Mesenteric fat pad (tissue), 1 donor: ENCODE measurements around the gene ADAMTS13. TPM values are rescaled to one million over a fixed set of nuclear protein-coding genes. Genes with fewer than 3 reads are reported as not detected.
"Not testable (repeated sequence)": the region's sequence is repeated elsewhere in the genome, so short reads cannot be mapped to it uniquely, and the experiment has no call there.

Source experiments
- DNase-seq: peaks from one replicate; pipeline ENCODE4 v3.0.0-alpha.2; 2020; ENCODE audit warnings: low spot score
- total RNA-seq: library from RNA; stranded (reverse); fragmentation: NEBNext Ultra II Directional; extraction: Animal tissue kit (Norgen Biotek cat#: 25700); gene quantifications from one replicate; pipeline ENCODE4 v1.2.1, GENCODE V29; 2021
- donor health status: DM: yes; HTN: yes; CAD: no.

Gene ADAMTS13
- total RNA-seq, 1 donor from 2014 or later: 0.64 TPM

- DNase-seq: no peak
Observed at GRCh38 chr9:133424187-133424586, 2.0 kb downstream of the ADAMTS13 start.

- DNase-seq: no peak
Observed at GRCh38 chr9:133425049-133425632, 3.0 kb downstream of the ADAMTS13 start.

DNA sequence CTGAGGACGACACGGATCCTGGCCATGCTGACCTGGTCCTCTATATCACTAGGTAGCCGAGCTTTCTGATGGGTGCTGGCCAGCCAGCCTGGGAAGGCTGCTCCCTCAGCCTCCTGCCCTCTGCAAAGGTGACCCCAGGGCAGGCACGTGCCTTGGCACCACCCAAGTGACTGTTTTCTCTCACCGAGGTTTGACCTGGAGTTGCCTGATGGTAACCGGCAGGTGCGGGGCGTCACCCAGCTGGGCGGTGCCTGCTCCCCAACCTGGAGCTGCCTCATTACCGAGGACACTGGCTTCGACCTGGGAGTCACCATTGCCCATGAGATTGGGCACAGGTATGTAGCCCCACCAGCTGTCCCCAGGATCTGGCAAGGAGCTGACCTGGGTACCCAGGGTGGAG is 3.8 kb downstream of the ADAMTS13 start:
- DNase-seq: no peak

- DNase-seq: no peak
Observed at GRCh38 chr9:133427658-133428348, 5.6 kb downstream of the ADAMTS13 start.

DNA sequence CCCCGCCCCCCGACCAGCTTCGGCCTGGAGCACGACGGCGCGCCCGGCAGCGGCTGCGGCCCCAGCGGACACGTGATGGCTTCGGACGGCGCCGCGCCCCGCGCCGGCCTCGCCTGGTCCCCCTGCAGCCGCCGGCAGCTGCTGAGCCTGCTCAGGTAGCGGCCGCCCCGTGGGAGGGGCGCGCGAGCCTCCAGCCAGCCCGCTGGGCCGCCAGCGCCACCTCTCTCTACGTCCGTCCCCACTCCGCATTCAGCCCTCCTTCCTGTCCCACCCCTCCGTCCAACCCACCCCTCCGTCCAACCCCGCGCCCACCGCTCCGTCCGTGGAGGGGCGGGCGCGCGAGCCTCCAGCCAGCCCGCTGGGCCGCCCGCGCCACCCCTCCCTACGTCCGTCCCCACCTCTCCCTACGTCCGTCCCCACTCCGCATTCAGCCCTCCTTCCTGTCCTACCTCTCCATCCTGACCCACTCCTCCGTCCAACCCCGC is 6.5 kb downstream of the ADAMTS13 start:
- no peak for DNase-seq

GRCh38 chr9:133429214-133429613 is 7.0 kb downstream of the ADAMTS13 start:
- DNase-seq: no peak

- DNase-seq: no peak
Observed at GRCh38 chr9:133429641-133430161, 7.5 kb downstream of the ADAMTS13 start.

DNA sequence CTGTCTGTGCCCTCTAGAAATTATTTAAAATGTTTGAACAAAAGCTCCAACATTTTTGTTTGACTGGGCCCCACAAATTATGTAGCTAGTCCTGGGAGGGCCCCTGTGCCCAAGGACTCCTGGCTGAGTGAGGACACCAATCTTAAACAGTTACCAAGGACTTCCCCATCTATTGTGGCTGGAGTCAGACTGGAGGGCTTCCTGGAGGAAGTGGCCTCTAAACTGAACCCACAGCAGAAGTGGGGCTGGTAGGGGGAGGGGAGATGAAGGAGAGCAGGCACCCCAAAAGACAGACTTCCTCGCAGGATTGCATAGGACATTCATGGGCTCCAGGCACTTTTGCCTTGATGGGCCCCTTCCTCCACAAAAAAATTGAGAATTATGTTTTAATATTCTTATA is 8.1 kb downstream of the ADAMTS13 start:
- DNase-seq: no peak

DNA sequence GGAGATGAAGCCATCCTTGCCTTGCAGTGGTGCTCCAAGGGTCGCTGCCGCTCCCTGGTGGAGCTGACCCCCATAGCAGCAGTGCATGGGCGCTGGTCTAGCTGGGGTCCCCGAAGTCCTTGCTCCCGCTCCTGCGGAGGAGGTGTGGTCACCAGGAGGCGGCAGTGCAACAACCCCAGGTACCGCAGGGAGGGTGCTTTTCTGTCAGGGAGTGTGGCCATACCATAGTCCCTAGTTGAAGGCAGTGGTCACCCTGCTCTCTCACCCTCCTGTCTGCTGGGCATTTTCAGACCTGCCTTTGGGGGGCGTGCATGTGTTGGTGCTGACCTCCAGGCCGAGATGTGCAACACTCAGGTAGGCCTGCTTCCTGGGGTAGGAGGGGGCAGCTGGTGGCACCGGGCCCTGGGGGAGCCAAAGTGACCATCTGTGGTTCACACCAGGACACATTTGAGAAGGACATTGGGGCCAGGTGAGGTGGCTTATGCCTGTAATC is 11.2 kb downstream of the ADAMTS13 start:
- DNase-seq: no peak

DNA sequence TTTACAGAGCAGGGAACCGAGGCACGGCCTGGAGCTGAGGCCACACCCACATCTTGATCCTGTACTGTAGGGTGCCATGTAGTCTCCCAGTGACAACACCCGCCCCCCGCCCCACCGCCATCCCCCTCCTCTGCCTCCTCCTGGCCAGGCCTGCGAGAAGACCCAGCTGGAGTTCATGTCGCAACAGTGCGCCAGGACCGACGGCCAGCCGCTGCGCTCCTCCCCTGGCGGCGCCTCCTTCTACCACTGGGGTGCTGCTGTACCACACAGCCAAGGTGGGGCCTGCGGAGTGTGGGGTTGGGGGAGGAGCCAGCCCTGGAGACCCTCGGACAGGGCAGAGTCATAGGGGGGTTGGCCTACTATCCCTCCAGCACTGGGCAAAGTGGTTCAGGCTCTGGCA is 14.5 kb downstream of the ADAMTS13 start:
- DNase-seq: no peak

GRCh38 chr9:133437753-133438531 is 15.8 kb downstream of the ADAMTS13 start:
- no peak for DNase-seq

DNA sequence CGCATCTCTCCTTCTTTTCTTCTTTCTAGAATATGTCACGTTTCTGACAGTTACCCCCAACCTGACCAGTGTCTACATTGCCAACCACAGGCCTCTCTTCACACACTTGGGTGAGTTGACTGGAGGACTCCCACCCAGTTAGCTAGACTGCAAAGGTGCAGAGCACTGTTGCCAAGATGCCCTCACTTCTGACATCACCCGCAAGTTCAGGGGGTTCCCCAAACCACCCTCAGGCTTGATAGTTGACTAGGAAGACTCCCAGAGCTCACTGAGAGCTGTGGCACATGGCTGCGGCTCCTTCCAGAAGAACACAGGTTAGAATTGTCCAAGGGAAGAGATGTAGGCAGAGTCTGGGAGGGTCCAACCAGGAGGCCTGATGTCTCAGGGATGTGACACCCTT is 17.2 kb downstream of the ADAMTS13 start:
- no peak for DNase-seq

DNA sequence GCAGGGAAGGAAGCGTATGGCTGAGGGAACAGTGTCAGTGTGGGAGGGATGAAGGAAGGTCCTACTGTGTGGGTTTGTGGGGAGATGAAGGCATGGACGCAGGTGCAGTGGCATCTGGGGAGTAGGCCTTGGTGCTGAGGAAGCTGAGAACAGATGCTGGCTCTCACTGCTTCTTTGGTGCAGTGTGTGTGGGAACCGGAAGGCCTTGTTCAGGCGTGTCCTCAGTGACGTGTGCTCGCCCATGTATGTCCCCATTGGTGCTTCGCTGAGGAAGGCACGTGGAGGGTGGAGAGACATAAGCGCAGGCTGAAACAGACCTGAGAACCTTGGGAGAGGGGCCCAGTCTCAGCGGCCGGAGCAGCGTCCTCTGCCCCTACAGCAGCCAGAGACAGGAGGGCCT is 18.7 kb downstream of the ADAMTS13 start:
- no peak for DNase-seq

DNA sequence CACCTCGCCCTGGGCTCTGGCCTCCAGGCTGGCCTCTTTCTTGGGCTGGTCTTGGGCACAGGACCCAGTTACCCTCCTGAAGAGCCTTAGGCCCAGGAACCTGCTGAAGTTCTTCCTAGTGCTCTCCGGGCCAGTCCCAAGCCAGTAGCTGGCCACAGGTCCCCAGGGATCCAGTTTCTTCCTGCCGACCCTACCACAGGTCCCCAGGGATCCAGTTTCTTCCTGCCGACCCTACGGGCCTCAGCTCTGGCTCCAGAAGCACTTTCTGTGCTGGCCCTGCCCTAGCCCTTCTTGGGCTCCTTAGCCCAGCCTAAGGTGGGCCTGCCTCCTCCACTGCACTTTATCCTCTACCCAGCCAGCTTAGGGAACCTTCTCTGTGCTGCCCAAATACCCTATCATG is 19.4 kb downstream of the ADAMTS13 start:
- DNase-seq: no peak

DNA sequence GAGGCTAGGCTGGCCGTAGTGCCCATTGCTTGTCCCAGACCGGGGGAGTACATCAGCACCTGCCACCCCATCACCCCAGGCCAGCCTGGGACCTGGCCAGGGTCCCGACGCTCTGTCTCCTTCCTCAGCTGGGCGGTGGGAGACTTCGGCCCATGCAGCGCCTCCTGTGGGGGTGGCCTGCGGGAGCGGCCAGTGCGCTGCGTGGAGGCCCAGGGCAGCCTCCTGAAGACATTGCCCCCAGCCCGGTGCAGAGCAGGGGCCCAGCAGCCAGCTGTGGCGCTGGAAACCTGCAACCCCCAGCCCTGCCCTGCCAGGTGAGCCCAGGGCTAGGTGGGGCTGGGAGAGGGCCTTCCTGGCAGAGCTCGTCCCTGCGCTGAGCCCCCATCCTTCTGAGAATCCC is 21.1 kb downstream of the ADAMTS13 start:
- DNase-seq: no peak

DNA sequence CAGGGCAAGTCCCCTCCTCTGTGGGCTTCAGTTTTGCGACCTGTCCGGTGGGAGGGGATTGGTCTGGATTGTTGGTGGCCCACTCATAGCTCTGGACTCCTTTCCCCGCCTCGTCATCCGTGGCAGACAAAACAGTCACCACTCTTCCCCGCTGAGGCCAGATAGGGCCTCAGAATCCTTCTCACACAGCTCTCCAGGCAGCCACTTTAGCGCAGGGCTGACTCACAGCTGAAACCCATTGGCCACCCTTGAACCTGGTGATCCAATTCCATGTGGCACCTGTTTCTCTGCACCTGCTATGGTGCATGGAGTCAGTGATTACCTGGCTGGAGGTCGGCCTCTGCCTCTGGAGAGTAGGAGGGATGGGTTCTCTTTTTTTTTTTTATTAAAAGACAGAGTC is 21.8 kb downstream of the ADAMTS13 start:
- no peak for DNase-seq

GRCh38 chr9:133445293-133445969 is 23.3 kb downstream of the ADAMTS13 start:
- DNase-seq: no peak

- DNase-seq: no peak
Observed at GRCh38 chr9:133448487-133448972, 26.4 kb downstream of the ADAMTS13 start.

GRCh38 chr9:133449760-133450159 is 27.6 kb downstream of the ADAMTS13 start:
- no peak for DNase-seq

- not testable (repeated sequence) for DNase-seq
Observed at GRCh38 chr9:133451865-133452264, 29.7 kb downstream of the ADAMTS13 start.

GRCh38 chr9:133452562-133452961 is 30.4 kb downstream of the ADAMTS13 start:
- DNase-seq: no peak
